GM12891 (cell line): ENCODE results near the gene PRKCA.

Source experiments
- POLR2A ChIP-seq: IDR thresholded peaks from 2 replicates; pipeline ENCODE4 v1.6.1; 2011; ENCODE audit warnings: low read depth, low read length, control low read depth
- POLR2AphosphoS5 ChIP-seq: IDR thresholded peaks from 2 replicates; pipeline ENCODE4 v1.6.1; 2011; ENCODE audit warnings: low read depth, low read length, control low read depth

DNA sequence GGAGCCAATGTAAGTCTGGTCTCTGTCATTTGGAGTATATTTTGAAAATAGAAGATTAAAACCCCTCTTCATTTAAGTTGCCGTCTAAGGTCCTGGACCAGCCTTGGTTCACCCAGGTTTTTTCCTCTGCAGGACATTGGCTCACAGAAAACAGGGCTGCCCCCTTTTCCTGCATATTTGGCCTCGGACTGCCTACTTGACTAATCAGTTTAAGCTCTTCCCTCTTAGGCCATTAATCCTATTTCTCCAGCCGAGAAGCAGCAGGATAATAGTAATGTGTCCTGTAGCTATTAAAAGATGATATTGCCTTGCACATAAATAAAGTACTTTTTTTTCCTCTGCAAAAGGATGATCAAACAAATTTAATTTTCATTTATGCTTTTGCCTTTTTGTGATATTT is 52.1 kb downstream of the PRKCA start:
- TF ChIP-seq POLR2AphosphoS5 (no peak), POLR2A (no peak)
